Mesodermal cell (in vitro differentiated cells): ENCODE measurements around the gene AK4.

Source experiments
- H3K27ac ChIP-seq: 2 replicates; pipeline ENCODE4 v1.7.0; 2013; ENCODE audit warnings: mild to moderate bottlenecking, low read depth, low read length, moderate library complexity; ENCODE audit not compliant: severe bottlenecking
- H3K36me3 ChIP-seq: 2 replicates; pipeline ENCODE4 v1.7.1; 2013; ENCODE audit warnings: mild to moderate bottlenecking, low read length, moderate library complexity; ENCODE audit not compliant: control insufficient read depth, insufficient read depth
- H3K4me1 ChIP-seq: one replicate; pipeline ENCODE4 v1.7.1; 2013; ENCODE audit warnings: mild to moderate bottlenecking, low read length; ENCODE audit not compliant: insufficient read depth, control insufficient read depth, poor library complexity, severe bottlenecking
- H3K4me3 ChIP-seq: 2 replicates; pipeline ENCODE4 v1.7.0; 2013; ENCODE audit warnings: low read length, control low read depth, mild to moderate bottlenecking; ENCODE audit not compliant: insufficient read depth, poor library complexity, severe bottlenecking; ENCODE audit errors: extremely low read depth
- H3K9me3 ChIP-seq: 2 replicates; pipeline ENCODE4 v1.7.1; 2013; ENCODE audit warnings: mild to moderate bottlenecking, low read length, moderate library complexity; ENCODE audit not compliant: control insufficient read depth
- WGBS, 2 experiments: methylation state at CpG; one replicate each; pipeline ENCODE4 v1.1.5; 2013; ENCODE audit warnings: missing lambda C conversion rate in 2 of 2; ENCODE audit not compliant: insufficient coverage in 2 of 2; 5-methylcytosine and 5-hydroxymethylcytosine counted together

Gene AK4

DNA sequence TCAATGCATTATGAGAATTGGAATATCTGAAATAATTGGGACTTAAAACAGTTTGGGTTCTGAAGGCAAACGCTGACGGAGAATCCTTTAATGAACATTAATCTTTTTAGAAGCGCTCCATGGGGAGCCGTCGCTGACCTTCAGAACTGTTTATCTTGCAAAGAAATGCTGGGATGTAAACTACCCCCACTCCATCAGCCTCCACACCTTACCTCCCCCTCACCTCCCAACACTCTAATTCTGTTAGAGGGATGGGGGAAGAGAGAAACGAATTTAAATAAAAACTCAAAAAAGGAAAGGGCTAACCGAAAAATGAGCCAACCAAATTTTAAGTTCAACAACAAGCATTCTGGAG lies 117.3 kb downstream of the AK4 start:
- no peaks in the 10 kb centered on the region for H3K4me1 ChIP-seq

DNA sequence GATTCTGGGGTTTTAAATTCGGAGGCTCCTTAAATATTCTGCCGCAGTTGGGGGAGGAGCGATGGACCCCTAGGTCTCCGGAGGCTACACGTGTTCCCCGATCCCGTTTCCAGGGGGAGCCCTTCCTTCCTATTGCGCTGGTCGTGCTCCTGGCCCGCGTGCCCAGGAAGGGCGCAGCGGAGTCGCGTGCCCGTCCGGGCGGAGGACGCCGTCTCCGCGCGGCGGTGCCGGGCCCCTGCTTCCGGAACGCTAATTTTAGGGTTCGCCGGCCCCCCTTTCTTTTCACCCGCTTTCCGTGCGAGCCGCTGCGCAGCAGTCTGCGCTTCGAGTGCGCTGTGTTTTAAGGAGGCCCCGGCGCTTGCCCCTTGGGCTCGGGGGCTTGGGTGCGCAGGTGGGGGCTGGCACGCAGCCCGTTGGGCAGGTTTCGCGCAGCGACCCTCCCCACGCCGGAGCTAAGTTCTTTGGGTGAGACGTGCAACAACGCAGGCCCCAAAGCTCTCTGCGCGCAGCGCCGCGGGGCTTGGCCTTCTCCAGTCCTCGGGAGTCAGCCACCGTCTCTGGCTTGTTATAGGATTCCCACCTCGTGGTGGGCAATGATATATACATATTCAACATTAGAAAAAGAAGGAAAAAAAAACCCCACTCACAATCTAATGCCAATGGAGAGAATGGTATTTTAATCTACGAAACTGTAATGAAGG lies 117.8 kb downstream of the AK4 start:
- no peaks in the 10 kb centered on the region for H3K36me3 ChIP-seq
- H3K4me3 ChIP-seq: peak overlapping the region; percentile 45
- no peaks in the 10 kb centered on the region for H3K9me3 ChIP-seq
- WGBS, 2 experiments: 1% methylated on average over 30 to 52 of the region's 59 CpGs
- H3K27ac ChIP-seq: no peak overlapping the region
- no peaks in the 10 kb centered on the region for H3K4me1 ChIP-seq

More for the DNA sequence above, 117.3 kb downstream of the AK4 start:
- H3K4me3 ChIP-seq: peak overlapping the region; percentile 45
- 0 to 10% methylated on average over 1 to 5 of the region's 7 CpGs for WGBS, 2 experiments
- no peak overlapping the region for H3K27ac ChIP-seq
- no peaks in the 10 kb centered on the region for H3K9me3 ChIP-seq
- H3K36me3 ChIP-seq: no peaks in the 10 kb centered on the region

DNA sequence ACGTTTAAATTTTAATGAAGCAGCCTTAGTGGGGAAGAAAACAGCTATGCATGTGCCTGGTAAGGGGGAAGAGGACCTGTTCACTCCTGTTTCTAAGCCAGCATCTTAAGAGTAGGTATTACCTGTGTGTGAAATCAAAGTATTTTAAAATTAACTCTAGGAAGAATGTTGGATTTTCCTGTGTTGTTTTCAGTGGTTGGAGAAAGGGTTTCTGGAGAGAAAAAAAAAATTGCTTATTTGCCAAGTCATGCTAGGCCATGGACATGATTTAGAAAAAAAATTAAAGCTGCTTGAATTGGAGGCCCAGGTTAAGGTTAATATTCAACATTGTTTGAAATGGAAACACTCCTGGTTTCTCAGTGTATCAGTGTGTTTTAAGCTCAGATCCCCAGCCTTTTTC lies 118.5 kb downstream of the AK4 start:
- Histone ChIP-seq H3K27ac (no peak overlapping the region), H3K9me3 (no peaks in the 10 kb centered on the region), H3K36me3 (no peaks in the 10 kb centered on the region), H3K4me3 (no peak overlapping the region), H3K4me1 (no peaks in the 10 kb centered on the region)
- 9 to 20% methylated on average over 1 of the region's 1 CpG for WGBS, 2 experiments

DNA sequence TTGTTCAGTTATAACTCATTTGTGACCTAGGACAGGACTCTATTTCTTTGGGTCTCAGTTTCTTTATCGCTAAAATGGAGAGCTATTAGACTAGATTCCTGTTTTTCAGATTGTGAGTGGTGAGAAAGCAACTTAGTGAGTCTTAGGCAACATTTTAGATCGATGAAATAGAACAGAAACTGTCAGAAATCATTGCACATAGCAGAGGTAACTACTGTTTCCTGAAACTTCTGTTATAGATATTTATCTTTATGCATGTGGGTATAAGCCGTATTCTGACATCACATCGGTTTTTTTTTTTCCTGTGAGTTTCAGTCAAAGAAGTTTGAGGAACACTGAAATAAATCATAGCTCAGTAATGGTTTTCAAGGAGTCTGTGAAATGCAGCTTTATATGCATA lies 119.3 kb downstream of the AK4 start:
- no peaks in the 10 kb centered on the region for H3K36me3 ChIP-seq
- 83 to 94% methylated on average over 3 to 4 of the region's 4 CpGs for WGBS, 2 experiments
- no peaks in the 10 kb centered on the region for H3K4me1 ChIP-seq
- H3K4me3 ChIP-seq: no peak overlapping the region
- no peak overlapping the region for H3K27ac ChIP-seq
- H3K9me3 ChIP-seq: no peaks in the 10 kb centered on the region

DNA sequence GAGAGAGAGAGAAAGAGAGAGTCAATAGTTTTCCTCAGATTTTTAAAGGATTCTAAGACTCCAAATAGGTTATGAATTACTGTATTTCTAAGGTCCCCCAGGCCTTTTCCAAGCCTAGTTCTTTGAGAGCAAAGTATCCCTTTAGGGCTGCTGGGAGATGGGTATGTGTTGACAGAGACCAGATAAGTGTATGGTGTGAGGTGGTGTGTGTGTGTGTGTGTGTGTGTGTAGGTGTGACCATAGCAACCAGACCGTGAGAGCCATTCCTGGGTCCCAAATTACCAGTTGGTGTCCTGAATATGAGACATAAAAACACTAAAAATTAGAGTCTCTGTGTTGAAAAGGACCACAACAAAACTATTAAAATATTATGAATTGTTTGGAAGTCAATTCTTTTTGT lies 119.7 kb downstream of the AK4 start:
- Histone ChIP-seq H3K4me3 (no peak overlapping the region), H3K4me1 (no peaks in the 10 kb centered on the region), H3K36me3 (no peaks in the 10 kb centered on the region), H3K27ac (no peak overlapping the region), H3K9me3 (no peaks in the 10 kb centered on the region)
- no CpG with 5 or more reads among the region's 1 CpG for WGBS, 2 experiments

DNA sequence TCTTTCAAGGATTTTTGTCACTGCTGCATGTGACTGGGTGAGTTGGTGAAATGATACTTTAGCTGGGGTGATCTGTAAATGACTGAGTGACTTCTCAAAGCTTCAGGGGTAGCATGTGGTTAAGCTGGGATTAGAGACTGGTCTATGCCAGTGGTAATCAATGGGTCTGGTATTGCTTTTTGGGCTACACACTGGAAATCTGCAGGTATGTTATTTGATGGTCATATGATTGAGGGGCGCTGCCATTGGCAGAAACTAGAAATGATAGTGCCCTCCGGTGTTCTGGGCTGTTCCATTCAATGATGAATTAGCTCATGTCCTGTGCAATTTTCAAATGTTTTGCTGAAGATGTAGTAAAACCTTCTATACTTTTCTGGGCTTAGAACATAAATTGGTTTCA lies 121.6 kb downstream of the AK4 start:
- no peaks in the 10 kb centered on the region for H3K36me3 ChIP-seq
- WGBS, 2 experiments: 90 to 100% methylated on average over 2 of the region's 2 CpGs
- H3K9me3 ChIP-seq: no peaks in the 10 kb centered on the region
- H3K4me3 ChIP-seq: no peak overlapping the region
- no peaks in the 10 kb centered on the region for H3K4me1 ChIP-seq
- no peak overlapping the region for H3K27ac ChIP-seq

DNA sequence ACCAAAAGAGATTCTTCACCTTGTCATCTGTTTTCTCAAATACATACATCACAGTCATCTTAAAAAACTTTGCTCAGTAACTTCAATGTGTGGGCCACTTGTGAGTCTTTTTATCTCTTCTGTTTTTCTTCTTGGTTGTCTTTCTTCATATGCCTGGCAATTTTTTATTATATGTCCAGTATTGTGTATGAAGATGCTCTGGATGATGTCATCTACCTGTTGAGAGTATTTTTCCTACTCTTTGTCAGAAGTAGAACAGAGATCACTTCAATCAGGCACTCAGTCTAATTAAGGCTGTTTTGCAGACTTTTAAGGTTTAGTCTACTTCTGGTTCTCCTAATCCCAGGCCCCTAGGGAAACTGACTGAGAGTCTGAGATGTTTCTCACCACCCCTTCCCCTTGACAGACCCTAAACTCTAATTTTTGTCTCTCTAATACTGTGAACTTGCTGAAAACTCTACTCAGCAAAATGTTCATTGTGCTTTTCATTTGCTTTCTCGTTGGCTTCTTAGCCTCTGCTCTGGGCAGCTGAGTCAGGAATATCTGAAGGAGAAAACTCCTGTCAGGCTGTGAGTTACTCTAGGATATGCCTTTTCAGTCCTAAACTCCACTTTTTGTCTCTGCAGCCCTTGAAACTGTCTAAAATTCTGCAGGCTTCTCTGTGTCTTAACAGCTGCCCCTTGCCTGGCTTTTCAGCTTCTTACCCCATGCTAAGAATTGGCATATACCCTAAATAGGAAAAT lies 128.4 kb downstream of the AK4 start:
- no peaks in the 10 kb centered on the region for H3K9me3 ChIP-seq
- no peaks in the 10 kb centered on the region for H3K36me3 ChIP-seq
- no peak overlapping the region for H3K4me3 ChIP-seq
- H3K27ac ChIP-seq: peak overlapping the region; percentile 51
- H3K4me1 ChIP-seq: peaks cover 17% of the 10 kb centered on the region
- WGBS, 2 experiments: 67% methylated on average over 1 of the region's 1 CpG; no CpG with 5 or more reads in 1 of the 2 experiments

DNA sequence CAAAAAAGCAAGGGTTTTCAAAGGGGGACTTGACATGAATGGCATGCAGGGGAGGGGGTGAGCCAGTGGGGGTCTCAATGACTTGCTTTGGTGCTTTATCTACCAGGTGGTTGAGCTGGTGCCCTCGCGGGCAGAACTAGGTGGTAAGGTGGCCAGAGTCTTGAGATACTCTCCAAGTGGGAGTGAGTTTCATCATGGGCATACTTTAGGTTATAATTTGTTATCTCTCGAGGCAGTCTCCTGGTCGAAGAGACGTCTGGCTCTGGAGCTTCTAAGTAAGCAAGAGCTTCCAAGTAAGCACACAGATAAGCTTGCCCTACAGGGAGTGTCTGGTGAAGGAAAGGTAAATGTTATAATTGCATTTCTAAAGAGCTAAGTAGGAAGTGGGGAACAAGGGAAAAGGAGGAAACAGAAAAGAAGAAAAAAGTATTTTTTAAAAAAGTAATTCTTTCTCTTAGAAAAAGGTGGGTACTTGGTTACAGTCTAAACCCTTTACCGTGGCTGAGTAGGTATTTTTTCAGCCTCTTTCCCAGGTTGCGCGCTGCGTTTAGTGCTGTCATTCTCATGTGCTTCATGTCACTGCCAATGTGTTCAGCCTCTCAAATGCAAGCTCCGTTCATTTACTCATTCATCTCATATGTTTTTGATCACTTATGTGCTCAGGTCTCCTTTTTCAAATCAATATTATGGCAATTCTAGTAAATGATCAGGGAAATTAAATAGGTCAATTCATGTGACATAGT lies 129.8 kb downstream of the AK4 start:
- Histone ChIP-seq H3K9me3 (no peaks in the 10 kb centered on the region), H3K4me1 (peaks cover 17% of the 10 kb centered on the region), H3K27ac (peak overlapping the region; percentile 71), H3K36me3 (no peaks in the 10 kb centered on the region), H3K4me3 (no peak overlapping the region)
- WGBS, 2 experiments: 31 to 32% methylated on average over 9 to 10 of the region's 10 CpGs

DNA sequence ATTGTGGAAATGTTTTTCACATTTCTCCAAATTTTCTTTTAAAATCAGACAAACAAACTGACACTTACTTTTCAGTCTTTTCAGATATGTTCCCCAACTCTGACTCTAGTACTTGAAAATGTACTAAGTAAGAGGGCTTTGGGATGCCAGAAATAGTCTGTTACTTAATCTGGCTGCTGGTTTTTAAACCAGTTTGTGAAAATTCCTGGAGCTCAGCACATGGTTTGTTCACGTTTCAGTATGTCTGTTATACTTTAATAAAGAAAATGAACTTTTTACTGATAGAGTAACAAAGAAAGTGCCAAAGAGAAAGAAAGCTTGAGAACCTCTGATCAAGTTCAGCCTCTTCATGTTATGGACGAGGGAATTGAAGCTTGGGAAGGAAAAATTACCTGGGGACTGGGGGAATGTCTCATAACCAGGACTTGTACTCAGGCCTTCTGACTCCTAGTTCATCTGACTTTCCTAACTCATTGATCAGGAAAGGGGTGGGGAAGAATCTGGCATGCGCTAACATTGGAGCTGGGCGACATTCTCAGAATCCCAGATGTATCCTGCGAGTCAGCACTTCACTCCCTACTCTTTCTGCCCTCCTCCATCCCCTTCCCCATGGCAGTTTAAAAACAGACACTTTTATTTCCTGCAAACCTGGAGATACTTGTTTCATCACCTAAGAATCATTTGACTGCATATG lies 130.5 kb downstream of the AK4 start:
- Histone ChIP-seq H3K4me1 (peaks cover 17% of the 10 kb centered on the region), H3K36me3 (no peaks in the 10 kb centered on the region), H3K9me3 (no peaks in the 10 kb centered on the region), H3K27ac (peak overlapping the region; percentile 71), H3K4me3 (peak overlapping the region; percentile 15)
- WGBS, 2 experiments: 11 to 20% methylated on average over 4 of the region's 5 CpGs

DNA sequence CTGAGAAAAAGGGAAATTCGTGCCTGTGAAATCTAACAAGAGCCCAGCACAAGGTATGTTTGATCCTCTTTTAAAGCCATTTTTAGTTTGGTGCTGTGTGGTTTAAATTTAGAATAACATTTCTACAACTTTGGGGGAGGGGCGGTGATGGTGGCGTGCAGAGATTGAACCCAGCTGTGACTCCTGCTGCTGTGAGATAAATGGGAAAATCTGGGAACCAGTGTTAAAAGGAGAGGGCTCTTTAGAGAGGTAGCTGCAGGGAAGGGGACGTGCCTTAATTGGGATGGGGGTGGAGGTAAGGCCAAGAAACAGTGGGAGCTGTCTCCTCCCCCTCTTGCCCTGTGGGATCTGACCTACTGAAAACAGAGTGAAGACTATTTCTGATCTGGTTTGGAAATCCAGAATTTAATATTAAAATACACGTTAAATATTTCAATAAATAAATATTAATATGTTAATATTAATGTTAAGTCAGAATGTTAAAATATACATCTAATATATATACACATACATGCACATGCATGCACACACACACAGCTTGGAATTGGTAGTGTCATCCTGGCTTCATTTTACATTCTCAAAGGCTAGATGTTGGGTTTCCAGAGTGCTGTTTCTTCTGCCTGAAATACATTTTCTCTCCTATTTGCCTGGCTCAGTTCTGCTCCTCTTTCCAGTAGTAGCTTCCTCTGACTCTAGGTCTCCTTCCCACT lies 131.2 kb downstream of the AK4 start:
- no peaks in the 10 kb centered on the region for H3K36me3 ChIP-seq
- WGBS, 2 experiments: 8 to 20% methylated on average over 1 to 4 of the region's 5 CpGs
- H3K4me1 ChIP-seq: peaks cover 17% of the 10 kb centered on the region
- H3K27ac ChIP-seq: peak overlapping the region; percentile 71
- peak overlapping the region; percentile 15 for H3K4me3 ChIP-seq
- H3K9me3 ChIP-seq: no peaks in the 10 kb centered on the region
